Lung (tissue), 12 donors: Measurements from ENCODE around the gene METTL1. TPM values are rescaled to one million over a fixed set of nuclear protein-coding genes. Genes with fewer than 3 reads are reported as not detected.

Experiments used
- ATAC-seq: fragments of 200-7000 bp; cut with Tn5 transposase; one replicate; pipeline ENCODE4 v1.9.1; 2020; ENCODE audit warnings: moderate number of reproducible peaks; ENCODE audit not compliant: insufficient read depth, low FRiP score
- DNase-seq, 3 donors: peaks; one replicate each; pipeline ENCODE4 v3.0.0-alpha.2; 2013 to 2017
- H3K27ac ChIP-seq, 2 donors: one replicate each; pipeline ENCODE4 v1.5.1; 2013; ENCODE audit warnings: mild to moderate bottlenecking in 2 of 2, moderate library complexity in 2 of 2, control low read depth in 1 of 2, inconsistent platforms in 1 of 2, low read depth in 1 of 2, low read length in 1 of 2
- H3K27me3 ChIP-seq, 3 donors: one replicate each; pipeline ENCODE4 v1.5.1; 2013; ENCODE audit warnings: low read length in 2 of 3; ENCODE audit not compliant: control insufficient read depth in 3 of 3, insufficient read depth in 3 of 3
- H3K36me3 ChIP-seq, 4 donors: one replicate each; pipeline ENCODE4 v1.5.1; 2013; ENCODE audit warnings: low read length in 4 of 4, mild to moderate bottlenecking in 1 of 4, moderate library complexity in 1 of 4; ENCODE audit not compliant: control insufficient read depth in 4 of 4, insufficient read depth in 4 of 4
- H3K4me1 ChIP-seq, 5 donors: one replicate each; pipeline ENCODE4 v1.5.1; 2013; ENCODE audit warnings: low read length in 5 of 5, mild to moderate bottlenecking in 2 of 5, moderate library complexity in 1 of 5; ENCODE audit not compliant: control insufficient read depth in 5 of 5, insufficient read depth in 5 of 5
- H3K4me3 ChIP-seq: one replicate; pipeline ENCODE4 v1.5.1; 2013; ENCODE audit warnings: mild to moderate bottlenecking, control low read depth, moderate library complexity
- H3K9ac ChIP-seq, 2 donors: one replicate each; pipeline ENCODE4 v1.5.1; 2013; ENCODE audit warnings: low read length in 2 of 2, control low read depth in 1 of 2; ENCODE audit not compliant: insufficient read depth in 1 of 2
- H3K9me3 ChIP-seq, 4 donors: one replicate each; pipeline ENCODE4 v1.5.1; 2013; ENCODE audit warnings: low read length in 3 of 4, mild to moderate bottlenecking in 1 of 4, moderate library complexity in 1 of 4; ENCODE audit not compliant: control insufficient read depth in 4 of 4, insufficient read depth in 3 of 4
- CTCF ChIP-seq: IDR thresholded peaks from 2 replicates; pipeline ENCODE4 v1.5.1; 2012; ENCODE audit warnings: mild to moderate bottlenecking; ENCODE audit errors: control extremely low read depth, extremely low read depth
- WGBS, 2 donors: extraction: QIAGEN DNeasy Blood & Tissue Kit; methylation state at CpG; one replicate each; pipeline ENCODE4 v1.1.7; 2013; 5-methylcytosine and 5-hydroxymethylcytosine counted together
- polyA plus RNA-seq, 2 donors: library from polyadenylated mRNA; stranded (reverse); fragments of 200-250 nt; gene quantifications; one replicate each; pipeline ENCODE4 v1.2.1, GENCODE V29; 2013
- total RNA-seq, 2 donors: library from RNA; depleted of rRNA in 1 of 2; stranded (reverse); fragments of >200 nt in 1 of 2; gene quantifications; one replicate each; pipeline ENCODE4 v1.2.1, GENCODE V29; 2014 to 2021
- donor health status: control.
- donor health status: control.
- donor health status: Bipolar disorder and iron deficiency.
- donor health status: healthy.
- donor health status: DM: yes; HTN: yes; CAD: no.

The METTL1 gene
- total and polyA plus RNA-seq, 4 donors = 2.8 to 35.5 (median 31.6) TPM

GRCh38 chr12:57758552-57759359 is 13.1 kb downstream of the METTL1 start:
- Histone ChIP-seq H3K9me3 (peaks cover 0 to 5% (median 0%) of the 10 kb centered on the region in 4 donors), H3K27me3 (peaks cover 0 to 13% (median 10%) of the 10 kb centered on the region in 3 donors), H3K4me3 (no peak overlapping the region), H3K9ac (no peak overlapping the region), H3K4me1 (peaks cover 3 to 18% (median 5%) of the 10 kb centered on the region in 5 donors), H3K27ac (no peak overlapping the region), H3K36me3 (peaks cover 0 to 12% (median 0%) of the 10 kb centered on the region in 4 donors)
- DNase-seq = no peak
- ATAC-seq = no peak
- 94 to 97% methylated on average over 25 of the region's 25 CpGs for WGBS, 2 donors
- no peak for TF ChIP-seq CTCF

GRCh38 chr12:57757771-57758170 is 14.1 kb downstream of the METTL1 start:
- no peak overlapping the region for H3K9ac ChIP-seq
- no peak overlapping the region for H3K4me3 ChIP-seq
- no peak for ATAC-seq
- H3K27ac ChIP-seq = no peak overlapping the region
- peaks cover 0 to 3% (median under 1%) of the 10 kb centered on the region in 3 donors for H3K27me3 ChIP-seq
- TF ChIP-seq CTCF = no peak
- WGBS, 2 donors = 91 to 95% methylated on average over 4 of the region's 4 CpGs
- peaks cover 5 to 27% (median 8%) of the 10 kb centered on the region in 5 donors for H3K4me1 ChIP-seq
- H3K9me3 ChIP-seq = peaks cover 0 to 5% (median 0%) of the 10 kb centered on the region in 4 donors
- DNase-seq = no peak
- H3K36me3 ChIP-seq = peaks cover 0 to 12% (median 0%) of the 10 kb centered on the region in 4 donors

- TF ChIP-seq CTCF = peak; percentile 24
- ATAC-seq (no peak), DNase-seq (peak in 1 of 3 donors; percentile 41)
- H3K36me3 ChIP-seq = peaks cover 0 to 12% (median 2%) of the 10 kb centered on the region in 4 donors
- H3K27ac ChIP-seq = no peak overlapping the region
- H3K9me3 ChIP-seq = peaks cover 0 to 5% (median 0%) of the 10 kb centered on the region in 4 donors
- no peak overlapping the region for H3K9ac ChIP-seq
- WGBS, 2 donors = 32 to 46% methylated on average over 22 of the region's 22 CpGs
- H3K27me3 ChIP-seq = no peaks in the 10 kb centered on the region
- no peak overlapping the region for H3K4me3 ChIP-seq
- H3K4me1 ChIP-seq = peaks cover 5 to 30% (median 8%) of the 10 kb centered on the region in 5 donors
These were observed 15.2 kb downstream of the METTL1 start for GRCh38 chr12:57756406-57757341.
